ENCODE measurements around the gene ABCA12.

ABCA12 gene

GRCh38 chr2:214995409-214995808 lies 143.0 kb downstream of the ABCA12 start:
- no peak overlapping the region for H3K4me3 ChIP-seq (ENCODE audit: low read depth, low read length)
- DNase-seq (ENCODE audit: low read depth), result no peak

GRCh38 chr2:214992911-214993310 lies 145.5 kb downstream of the ABCA12 start:
- DNase-seq (ENCODE audit: low read depth), result no peak
- no peak overlapping the region for H3K4me3 ChIP-seq (ENCODE audit: low read depth, low read length)

- H3K4me3 ChIP-seq (ENCODE audit: low read depth, low read length), result no peak overlapping the region
- no peak for DNase-seq (ENCODE audit: low read depth)
Observed at GRCh38 chr2:214989187-214989586, 149.2 kb downstream of the ABCA12 start.

GRCh38 chr2:214987261-214987660 lies 151.2 kb downstream of the ABCA12 start:
- no peak for DNase-seq (ENCODE audit: low read depth)
- no peak overlapping the region for H3K4me3 ChIP-seq (ENCODE audit: low read depth, low read length)

GRCh38 chr2:214985619-214986018 lies 152.8 kb downstream of the ABCA12 start:
- no peak overlapping the region for H3K4me3 ChIP-seq (ENCODE audit: low read depth, low read length)
- no peak for DNase-seq (ENCODE audit: low read depth)

- no peak overlapping the region for H3K4me3 ChIP-seq (ENCODE audit: low read depth, low read length)
- no peak for DNase-seq (ENCODE audit: low read depth)
Observed at GRCh38 chr2:214966420-214966819, 172.0 kb downstream of the ABCA12 start.

- no peak for DNase-seq (ENCODE audit: low read depth)
Observed at GRCh38 chr2:214960677-214961076, 177.7 kb downstream of the ABCA12 start.

GRCh38 chr2:214946949-214947348 lies 191.5 kb downstream of the ABCA12 start:
- no peak for DNase-seq (ENCODE audit: low read depth)

More at GRCh38 chr2:214960677-214961076, 177.7 kb downstream of the ABCA12 start:
- H3K4me3 ChIP-seq (ENCODE audit: low read depth, low read length), result no peak overlapping the region

GRCh38 chr2:214934006-214934405 lies 204.4 kb downstream of the ABCA12 start:
- H3K4me3 ChIP-seq (ENCODE audit: low read depth, low read length), result no peak overlapping the region
- no peak for DNase-seq (ENCODE audit: low read depth)

More at GRCh38 chr2:214946949-214947348, 191.5 kb downstream of the ABCA12 start:
- no peak overlapping the region for H3K4me3 ChIP-seq (ENCODE audit: low read depth, low read length)

GRCh38 chr2:214904634-214905033 lies 233.8 kb downstream of the ABCA12 start:
- no peak overlapping the region for H3K4me3 ChIP-seq (ENCODE audit: low read depth, low read length)
- DNase-seq (ENCODE audit: low read depth), result no peak

- H3K4me3 ChIP-seq (ENCODE audit: low read depth, low read length), result no peak overlapping the region
- DNase-seq (ENCODE audit: low read depth), result no peak
Observed at GRCh38 chr2:214904176-214904575, 234.2 kb downstream of the ABCA12 start.

- no peak overlapping the region for H3K4me3 ChIP-seq (ENCODE audit: low read depth, low read length)
- no peak for DNase-seq (ENCODE audit: low read depth)
Observed at GRCh38 chr2:214902286-214902685, 236.1 kb downstream of the ABCA12 start.

GRCh38 chr2:214899751-214900150 lies 238.7 kb downstream of the ABCA12 start:
- no peak for DNase-seq (ENCODE audit: low read depth)
- no peak overlapping the region for H3K4me3 ChIP-seq (ENCODE audit: low read depth, low read length)

- no peak for DNase-seq (ENCODE audit: low read depth)
- no peak overlapping the region for H3K4me3 ChIP-seq (ENCODE audit: low read depth, low read length)
Observed at GRCh38 chr2:214896274-214896673, 242.2 kb downstream of the ABCA12 start.

- no peak overlapping the region for H3K4me3 ChIP-seq (ENCODE audit: low read depth, low read length)
- no peak for DNase-seq (ENCODE audit: low read depth)
Observed at GRCh38 chr2:214895469-214895868, 243.0 kb downstream of the ABCA12 start.

- no peak overlapping the region for H3K4me3 ChIP-seq (ENCODE audit: low read depth, low read length)
- no peak for DNase-seq (ENCODE audit: low read depth)
Observed at GRCh38 chr2:214889301-214889700, 249.1 kb downstream of the ABCA12 start.

GRCh38 chr2:214881647-214882202 lies 256.7 kb downstream of the ABCA12 start:
- H3K4me3 ChIP-seq (ENCODE audit: low read depth, low read length), result no peak overlapping the region
- peak; percentile 14 for DNase-seq (ENCODE audit: low read depth)

All from skeletal muscle cell (primary cell).